ENCODE results near the gene URM1. TPM values are rescaled to one million over a fixed set of nuclear protein-coding genes. Genes with fewer than 3 reads are reported as not detected.
"Not testable (repeated sequence)": the region's sequence is repeated elsewhere in the genome, so short reads cannot be mapped to it uniquely, and the experiment has no call there.

Gene URM1
- polyA plus RNA-seq, 1 donor: 53.6 TPM

DNA sequence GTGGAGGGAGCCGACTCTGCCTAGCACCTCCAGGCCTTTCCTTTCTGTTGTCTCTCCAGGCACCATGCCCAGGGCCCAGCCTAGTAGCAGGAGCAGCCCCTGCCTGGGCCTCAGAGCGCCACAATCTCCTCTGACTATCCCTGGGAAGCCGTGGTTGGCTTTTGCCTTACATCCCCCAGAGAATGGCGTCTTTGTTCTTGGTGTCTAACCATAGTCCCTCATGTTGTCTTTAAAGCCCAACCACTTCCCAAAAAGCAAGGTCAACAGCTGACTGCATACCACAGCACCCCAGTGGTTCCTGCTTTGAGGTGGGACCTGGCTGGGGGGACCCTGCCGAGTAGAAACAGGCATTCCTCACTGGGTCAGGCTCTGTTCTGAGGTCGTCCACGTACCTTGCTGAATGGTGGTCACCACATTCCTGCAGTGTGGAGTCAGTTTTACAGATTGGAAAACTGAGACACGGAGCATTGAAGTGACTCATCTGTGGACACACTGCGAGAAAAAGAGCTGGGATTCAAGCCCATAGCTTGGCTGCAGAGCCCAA is 35.7 kb downstream of the URM1 start:
- no peak for DNase-seq

DNA sequence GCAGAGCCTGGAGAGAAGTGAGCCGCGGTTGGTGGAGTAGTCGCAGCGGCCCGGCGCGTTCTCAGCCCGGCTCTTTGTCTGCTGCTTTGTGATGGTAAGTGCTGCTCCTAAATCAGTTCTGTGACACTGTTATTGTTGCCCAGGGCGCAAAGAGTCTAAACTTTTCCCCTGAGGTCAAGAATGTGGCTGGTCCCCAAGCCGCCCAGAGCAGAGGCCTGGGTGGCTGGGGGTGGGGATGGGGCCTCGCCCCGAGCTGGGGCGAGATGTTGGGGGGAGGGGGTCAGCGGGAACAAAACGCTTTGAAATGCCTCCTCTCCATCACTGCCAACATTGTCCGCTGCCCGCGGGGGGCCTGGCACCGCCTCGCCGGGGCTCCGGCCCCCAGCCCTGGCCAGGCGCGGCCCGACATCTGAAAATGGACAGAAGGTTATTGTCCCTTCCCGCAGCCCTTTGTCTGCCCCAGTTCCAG is 37.8 kb downstream of the URM1 start:
- DNase-seq: no peak

- no peak for DNase-seq
Measured at GRCh38 chr9:128409450-128409849, 38.3 kb downstream of the URM1 start.

- no peak for DNase-seq
Measured at GRCh38 chr9:128409978-128410377, 38.8 kb downstream of the URM1 start.

DNA sequence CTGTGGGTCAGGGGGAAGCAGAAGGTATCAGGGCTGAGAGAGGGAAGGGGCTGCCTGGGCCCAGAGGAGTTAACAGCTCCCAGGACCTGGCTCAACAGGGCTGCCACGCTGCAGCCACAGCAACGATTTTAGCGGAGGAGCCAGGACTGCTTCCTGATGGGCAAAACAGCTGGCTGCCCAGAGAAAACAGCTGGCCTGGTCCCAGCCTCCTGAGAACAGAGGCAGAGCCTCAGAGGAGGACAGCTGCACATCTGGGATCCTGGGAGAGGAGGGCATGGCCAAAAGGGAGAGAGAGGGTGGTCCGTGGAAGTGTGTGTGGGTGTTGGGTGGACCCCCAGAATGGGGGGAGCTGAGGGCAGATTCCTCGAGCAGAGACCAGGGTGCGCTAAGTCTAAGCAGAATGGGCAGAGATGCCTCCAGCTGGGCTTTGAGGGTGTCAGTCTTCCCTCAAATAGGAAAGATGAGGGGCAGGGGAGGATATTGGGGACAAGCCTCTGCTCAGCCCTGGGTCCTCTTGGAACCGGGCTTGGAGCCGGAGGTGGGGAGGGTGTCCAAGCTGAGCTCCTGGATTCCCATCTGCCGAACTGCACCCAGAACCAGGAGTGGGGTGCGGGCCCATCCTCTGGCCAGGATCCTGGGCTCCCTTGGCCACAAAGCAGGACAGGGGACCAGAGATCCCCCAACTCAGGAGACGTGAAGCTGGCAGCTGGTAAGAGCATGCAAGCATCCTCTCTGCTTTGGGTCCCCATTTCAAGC is 40.4 kb downstream of the URM1 start:
- DNase-seq: no peak

DNA sequence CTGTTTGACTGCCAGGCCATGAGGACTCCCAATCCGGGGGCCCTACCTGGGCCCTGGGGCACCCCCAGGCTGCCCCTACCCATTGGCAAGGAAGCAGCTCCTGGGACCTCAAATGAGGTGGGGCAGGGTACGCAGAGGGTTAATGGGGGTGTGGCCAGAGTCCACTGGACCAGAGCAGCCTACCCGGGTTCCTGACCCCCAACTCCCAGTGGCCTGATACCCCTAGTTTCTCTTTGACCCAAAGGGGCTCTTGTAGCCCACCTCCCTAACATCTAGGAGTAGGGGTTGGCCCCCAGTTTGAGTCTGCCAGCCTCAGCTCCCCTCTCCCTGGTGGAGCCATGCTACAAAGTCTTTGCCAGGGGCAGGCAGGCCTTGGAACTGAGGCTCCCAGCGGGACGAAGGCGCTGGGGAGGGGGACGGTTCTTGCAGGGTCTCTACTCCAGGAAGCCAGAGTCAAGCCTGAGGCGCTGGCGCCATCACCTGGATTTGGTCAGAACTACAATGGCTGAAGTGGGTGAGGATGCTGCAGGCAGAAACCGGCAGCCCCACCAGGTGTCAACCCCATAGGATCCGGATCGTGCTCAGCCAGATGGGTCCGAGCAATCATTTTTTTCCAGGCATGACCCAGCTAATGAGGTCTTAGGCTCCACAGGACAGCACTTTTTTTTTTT is 41.1 kb downstream of the URM1 start:
- DNase-seq: peak; percentile 70

GRCh38 chr9:128413728-128414127 is 42.6 kb downstream of the URM1 start:
- not testable (repeated sequence) for DNase-seq

DNA sequence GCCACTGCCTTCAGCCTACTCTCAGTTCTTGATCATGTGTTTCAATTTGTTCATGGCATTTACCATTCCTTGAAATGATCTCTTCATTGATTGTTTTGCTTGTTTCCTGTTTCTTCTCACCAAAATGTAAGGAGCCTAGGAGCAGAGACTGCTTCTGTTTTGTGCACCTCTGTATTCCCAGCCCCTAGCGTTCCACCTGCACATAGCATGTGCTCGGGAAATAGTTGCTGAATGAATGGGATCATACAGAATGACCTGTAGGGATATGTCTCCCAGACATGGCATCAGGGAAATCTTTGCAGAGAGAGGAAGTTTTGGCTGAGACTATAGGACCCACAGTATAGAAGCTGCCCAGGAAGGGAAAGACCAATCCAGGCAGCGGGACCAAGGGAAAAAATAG is 43.3 kb downstream of the URM1 start:
- DNase-seq: no peak

DNA sequence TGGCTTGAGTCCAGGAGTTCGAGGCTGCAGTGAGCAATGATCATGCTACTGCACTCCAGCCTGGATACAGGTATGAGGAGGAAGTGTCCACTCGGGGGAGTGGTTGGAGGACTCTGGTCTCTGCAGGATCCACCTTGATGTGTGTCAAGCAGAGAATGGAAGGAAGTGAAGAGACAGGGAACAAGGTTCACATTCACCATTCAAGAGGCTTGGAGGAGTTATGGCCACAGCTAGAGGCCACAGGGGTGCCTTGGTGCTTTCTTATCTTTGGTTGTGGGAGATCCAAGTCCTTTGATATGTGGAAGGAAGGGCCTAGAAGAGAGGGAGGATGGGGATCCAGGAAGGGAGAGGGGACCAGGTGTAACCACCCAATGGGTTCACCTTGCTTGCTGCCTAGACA is 44.1 kb downstream of the URM1 start:
- no peak for DNase-seq

DNA sequence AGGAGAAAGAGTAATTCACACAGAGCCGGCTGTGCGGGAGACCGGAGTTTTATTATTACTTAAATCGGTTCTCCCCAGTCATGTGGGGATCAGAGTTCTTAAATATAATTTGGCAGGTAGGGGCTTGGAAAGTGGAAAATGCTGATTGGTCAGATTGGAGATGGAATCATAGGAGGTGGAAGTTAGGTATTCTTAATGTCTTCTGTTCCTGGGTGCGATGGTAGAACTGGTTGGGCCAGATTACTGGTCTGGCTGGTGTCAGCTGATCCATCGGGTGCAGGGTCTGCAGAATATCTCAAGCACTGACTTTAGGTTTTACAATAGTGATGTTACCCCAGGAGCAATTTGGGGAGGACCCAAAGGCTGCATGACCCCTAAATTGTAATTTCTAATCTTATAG is 44.8 kb downstream of the URM1 start:
- DNase-seq: no peak

GRCh38 chr9:128416432-128417019 is 45.4 kb downstream of the URM1 start:
- DNase-seq: no peak

DNA sequence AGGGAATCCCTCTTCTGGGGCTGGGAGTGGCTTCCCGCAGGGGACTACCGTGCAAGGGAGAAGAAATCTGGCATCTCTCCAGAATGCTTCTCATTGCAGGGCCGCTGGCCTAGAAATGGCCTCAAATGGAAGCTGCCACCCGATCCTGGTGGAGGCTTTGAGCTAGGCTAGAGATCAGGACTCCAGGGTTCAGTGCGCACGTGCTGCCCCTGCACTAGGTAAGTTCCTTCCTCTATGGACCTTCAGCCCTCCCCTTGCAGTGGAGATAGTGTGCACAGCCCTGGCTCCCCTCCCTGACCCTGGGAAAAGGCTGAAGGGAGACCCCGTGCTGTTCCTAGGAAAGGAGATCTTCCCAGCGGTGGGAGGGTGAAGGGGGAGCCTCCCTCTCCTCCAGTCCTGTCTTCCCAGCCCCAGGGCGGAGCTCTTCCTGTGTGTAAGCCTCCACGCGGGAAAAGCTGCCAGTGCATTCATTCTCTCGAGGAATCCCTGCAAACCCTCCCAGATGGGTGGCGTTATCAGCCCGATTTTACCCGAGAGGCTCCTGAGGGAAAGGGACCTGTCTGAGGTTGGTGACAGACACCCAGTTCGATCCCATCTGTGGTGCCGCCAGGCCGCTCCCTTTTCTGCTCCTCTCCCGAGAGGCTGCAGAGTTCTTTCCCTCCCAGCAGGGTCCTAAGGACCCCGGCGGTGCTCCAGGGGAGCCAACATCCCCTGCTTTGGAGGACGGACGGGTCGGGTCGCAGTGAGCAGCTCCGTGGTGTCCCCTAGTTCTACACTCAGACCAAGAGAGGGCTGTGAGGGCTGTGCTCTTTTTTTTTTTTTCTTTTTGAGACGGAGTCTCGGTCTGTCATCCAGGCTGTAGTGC is 48.1 kb downstream of the URM1 start:
- DNase-seq: no peak

DNA sequence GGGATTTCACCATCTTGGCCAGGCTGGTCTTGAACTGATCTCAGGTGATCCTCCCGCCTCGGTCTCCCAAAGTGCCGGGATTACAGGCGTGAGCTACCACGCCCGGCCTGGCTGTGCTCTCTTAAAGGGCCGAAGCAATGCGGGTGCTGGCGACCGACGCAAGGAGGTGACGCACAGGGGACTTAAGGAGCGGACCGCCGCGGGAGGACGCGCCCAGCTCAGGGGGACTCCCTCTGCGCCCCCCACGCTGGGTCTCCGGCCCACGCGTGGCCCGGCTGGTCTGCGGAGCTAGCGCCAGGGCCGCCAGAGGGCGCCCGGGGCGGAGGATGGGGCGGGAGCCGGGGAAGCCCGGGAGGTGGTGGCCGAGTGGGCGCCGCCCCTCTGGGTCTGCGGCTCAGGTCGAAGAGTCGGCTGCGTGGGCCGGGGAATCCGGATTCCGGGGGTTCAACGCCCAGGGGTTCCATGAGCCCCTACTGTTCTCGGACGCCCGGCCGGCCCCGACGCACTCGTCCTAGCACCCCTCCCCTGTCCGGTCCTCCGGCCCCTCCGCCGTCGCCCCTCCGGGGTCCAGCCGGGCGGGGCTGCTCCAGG is 49.0 kb downstream of the URM1 start:
- DNase-seq: peak; percentile 77

- peak; percentile 60 for DNase-seq
Measured at GRCh38 chr9:128420651-128421481, 49.7 kb downstream of the URM1 start, which contains the start of gene CERCAM. CERCAM (plus strand) TSS chr9:128420857; CDS start chr9:128420878, 21 bp downstream.

DNA sequence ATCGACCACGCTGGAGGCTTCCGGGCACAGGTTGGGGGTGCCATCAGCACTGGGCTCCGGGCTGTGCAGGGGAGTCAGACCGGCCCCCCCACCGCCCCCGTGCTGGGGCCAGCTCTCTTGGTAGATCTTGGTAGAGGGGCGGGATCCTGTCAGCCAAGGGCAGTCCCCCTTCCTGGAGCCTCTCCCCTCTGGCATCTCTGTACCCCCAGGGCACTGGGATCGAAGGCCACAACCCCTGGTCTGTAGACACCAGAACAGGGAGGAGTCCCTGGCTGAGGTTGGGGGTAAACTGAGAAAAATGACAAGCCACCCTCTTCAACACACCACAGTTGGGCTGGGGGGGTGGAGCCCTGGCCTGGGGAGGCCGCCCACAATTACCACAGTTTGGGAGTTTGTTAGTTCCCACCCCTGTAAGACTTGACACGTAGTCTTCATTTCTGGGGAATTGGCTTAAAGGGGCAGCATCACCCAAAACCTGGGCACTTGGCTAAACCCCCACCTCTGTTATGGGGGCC is 50.4 kb downstream of the URM1 start:
- no peak for DNase-seq

DNA sequence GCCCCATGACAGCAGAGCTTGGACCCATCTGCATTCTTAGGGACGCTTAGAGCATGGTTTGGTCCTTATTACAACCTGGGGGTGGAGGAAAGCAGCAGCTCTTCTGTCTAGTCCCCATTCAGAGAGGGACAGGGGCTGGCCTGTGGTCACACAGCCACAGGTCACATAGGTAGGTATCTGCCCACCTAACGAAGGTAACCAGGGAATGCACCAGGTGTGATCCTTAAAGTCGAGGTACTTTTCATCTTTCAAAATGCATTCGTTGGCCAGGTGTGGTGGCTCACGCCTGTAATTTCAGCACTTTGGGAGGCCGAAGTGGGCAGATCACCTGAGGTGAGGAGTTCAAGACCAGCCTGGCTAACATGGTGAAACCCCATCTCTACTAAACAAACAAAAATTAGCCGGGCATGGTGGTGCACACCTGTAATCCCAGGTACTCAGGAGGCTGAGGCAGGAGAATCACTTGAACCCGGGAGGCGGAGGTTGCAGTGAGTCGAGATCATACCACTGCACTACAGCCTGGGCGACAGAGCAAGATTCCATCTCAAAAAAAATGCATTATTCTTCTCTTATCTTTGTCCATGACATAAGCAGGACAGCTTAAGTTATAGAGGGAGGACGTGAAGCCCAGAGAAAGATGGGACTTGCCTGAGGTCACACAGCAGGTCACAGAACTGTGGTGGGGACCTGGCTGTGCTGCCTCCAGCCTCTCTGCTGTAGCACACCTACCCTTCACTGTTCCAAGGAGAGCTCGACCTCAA is 51.0 kb downstream of the URM1 start:
- not testable (repeated sequence) for DNase-seq

DNA sequence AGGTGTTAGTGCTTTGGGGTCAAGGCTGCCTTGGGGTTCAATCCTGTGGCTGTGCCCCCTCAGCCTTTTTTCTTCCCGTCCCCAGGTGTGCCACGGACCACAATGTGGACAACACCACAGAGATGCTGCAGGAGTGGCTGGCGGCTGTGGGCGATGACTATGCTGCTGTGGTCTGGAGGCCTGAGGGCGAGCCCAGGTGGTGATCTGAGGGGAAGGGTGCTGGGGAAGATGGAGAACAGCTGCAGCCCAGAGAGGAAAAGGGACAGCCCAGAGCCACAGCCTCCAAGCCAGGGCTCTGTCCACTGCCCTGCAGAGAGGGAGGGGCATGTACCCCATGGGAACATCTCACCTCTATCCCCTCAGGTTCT is 51.6 kb downstream of the URM1 start:
- no peak for DNase-seq

DNA sequence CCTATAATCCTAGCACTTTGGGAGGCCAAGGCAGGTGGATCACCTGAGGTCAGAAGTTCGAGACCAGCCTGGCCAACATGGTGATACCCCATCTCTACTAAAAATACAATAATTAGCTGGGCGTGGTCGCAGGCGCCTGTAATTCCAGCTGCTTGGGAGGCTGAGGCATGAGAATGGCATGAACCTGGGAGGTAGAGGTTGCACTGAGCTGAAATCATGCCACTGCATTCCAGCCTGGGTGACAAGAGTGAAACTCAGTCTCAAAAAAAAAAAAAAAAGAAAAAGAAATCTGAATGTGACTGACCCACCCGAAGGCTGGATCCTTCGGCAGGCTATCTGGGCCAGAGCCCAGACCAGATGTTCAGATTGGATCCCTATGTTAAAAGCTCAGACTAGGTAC is 52.2 kb downstream of the URM1 start:
- not testable (repeated sequence) for DNase-seq

- no peak for DNase-seq
Measured at GRCh38 chr9:128424268-128424780, 53.1 kb downstream of the URM1 start.

All from left kidney (tissue), 2 donors.